ENCODE results near the gene ANKRD11. TPM values are rescaled to one million over a fixed set of nuclear protein-coding genes. Genes with fewer than 3 reads are reported as not detected.

ANKRD11 gene
- total RNA-seq, 1 donor: 80.8 TPM

- no peak for DNase-seq (ENCODE audit: low read depth in 2 of 3, low spot score in 2 of 3)
These were observed 196.9 kb downstream of the ANKRD11 start for GRCh38 chr16:89293276-89294143.

DNA sequence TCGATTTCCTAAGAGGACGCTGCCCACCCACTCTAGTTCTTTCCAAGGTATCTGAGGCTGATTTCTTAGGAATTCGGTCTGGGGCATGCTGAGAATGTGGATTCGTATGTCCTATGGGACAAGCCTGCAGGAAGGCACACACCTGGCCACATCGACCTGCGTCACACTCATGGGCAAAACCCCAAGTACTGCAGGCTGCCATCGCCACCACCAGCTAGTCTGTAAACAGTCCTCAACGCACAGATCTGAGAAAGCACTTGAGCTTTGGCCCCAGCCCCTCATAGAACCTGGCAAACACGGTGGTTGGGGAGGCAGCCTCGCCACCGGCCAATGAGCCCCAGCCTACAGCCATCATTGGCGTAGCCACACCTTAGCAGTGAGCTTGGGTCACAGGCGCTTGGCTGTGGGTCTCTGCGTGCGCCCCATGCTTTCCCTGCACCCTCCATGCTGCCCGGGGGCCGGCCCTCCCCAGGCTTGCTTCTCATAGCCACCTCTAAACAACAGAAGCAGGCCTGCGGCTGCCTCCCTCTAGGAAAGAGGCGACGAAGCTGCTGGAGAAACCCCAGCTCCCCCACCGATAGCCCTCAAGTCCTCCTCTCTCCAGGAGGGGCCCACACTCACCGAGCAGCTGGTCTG lies 197.8 kb downstream of the ANKRD11 start:
- DNase-seq (ENCODE audit: low read depth in 2 of 3, low spot score in 2 of 3): no peak

DNA sequence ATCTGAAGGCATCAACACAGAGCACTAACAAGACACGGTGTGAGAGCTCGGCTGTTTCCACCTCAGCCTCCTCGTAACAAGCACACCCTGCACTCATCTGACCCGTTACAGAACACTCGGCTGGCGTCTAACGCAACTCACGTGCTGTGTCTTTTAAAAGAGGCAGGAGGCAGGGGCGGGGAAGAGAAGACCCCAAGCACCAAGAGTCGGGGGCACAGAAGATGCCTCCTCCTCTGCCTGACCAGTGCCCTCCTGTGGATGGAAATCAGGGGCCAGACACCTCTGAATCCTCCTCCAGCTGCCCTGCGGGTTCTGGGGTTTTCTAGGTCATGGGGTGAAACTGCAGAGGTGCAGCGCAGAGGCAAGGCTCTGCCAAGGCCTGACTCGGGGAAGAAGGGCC lies 198.6 kb downstream of the ANKRD11 start:
- DNase-seq (ENCODE audit: low read depth in 2 of 3, low spot score in 2 of 3): no peak

- no peak for DNase-seq (ENCODE audit: low read depth in 2 of 3, low spot score in 2 of 3)
These were observed 199.0 kb downstream of the ANKRD11 start for GRCh38 chr16:89291363-89291762.

GRCh38 chr16:89290887-89291286 lies 199.5 kb downstream of the ANKRD11 start:
- DNase-seq (ENCODE audit: low read depth in 2 of 3, low spot score in 2 of 3): no peak

- no peak for DNase-seq (ENCODE audit: low read depth in 2 of 3, low spot score in 2 of 3)
These were observed 199.9 kb downstream of the ANKRD11 start for GRCh38 chr16:89290472-89290871.

DNA sequence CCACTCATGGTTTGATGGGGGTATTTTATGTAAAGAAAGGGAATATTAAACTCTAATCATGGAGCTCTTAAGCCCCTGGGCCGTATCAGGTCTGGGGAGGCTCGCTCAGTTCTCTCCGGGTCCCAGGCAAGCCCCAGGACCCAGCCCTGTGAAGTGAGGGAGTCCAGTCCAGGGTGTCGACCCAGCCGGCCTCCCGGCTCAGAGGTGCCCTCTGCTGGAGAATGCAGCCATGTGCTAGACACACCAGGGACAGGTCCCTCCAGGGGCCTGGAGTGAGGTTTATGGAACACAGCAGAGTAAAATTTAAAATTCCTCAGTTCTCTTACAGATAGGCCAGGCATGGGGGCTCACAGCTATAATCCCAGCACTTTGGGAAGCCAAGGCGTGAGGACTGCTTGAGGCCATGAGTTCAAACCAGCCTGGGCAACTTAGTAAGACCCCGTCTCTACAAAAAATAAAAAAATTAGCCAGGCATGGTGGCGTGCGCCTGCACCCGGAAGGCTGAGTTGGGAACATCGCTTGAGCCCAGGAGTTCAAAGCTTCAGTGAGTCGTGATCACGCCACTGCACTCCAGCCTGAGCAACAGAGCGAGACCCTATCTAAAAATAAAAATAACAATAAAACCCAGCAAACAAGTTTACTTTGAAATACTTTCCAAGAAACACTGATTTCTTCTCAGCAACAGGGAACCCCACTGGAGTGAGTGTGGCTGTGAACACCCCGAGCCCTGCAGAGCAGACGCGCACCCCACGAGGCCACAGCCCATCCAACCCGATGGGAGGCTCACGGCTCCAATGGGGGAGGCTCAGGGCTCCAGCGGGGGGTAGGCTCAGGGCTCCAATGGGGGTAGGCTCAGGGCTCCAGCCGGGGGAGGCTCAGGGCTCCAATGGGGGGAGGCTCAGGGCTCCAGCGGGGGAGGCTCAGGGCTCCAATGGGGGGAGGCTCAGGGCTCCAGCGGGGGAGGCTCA lies 200.6 kb downstream of the ANKRD11 start:
- DNase-seq (ENCODE audit: low read depth in 2 of 3, low spot score in 2 of 3): peak; percentile 38 to 78 (median 67)

DNA sequence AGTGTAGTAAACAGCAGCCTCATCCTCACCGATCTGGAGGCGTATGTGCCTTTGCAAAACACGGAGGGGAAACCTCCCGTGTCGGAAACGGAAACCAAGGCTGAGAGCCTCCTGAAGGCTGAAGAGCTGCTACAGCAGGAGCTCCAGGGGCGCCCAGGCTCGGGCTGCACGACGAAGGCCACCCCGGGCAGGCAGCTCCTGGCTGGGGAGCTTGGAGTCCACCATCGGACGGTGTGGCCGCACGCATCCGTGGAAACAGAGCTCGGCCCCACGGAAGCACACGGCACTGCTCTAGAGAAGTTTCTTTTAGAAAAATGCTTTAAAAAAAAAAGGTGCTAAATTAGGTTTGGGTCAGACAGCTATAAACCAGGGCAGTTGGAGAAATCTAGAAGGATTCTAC lies 201.4 kb downstream of the ANKRD11 start:
- no peak for DNase-seq (ENCODE audit: low read depth in 2 of 3, low spot score in 2 of 3)

- no peak for DNase-seq (ENCODE audit: low read depth in 2 of 3, low spot score in 2 of 3)
These were observed 201.8 kb downstream of the ANKRD11 start for GRCh38 chr16:89288577-89288844.

DNA sequence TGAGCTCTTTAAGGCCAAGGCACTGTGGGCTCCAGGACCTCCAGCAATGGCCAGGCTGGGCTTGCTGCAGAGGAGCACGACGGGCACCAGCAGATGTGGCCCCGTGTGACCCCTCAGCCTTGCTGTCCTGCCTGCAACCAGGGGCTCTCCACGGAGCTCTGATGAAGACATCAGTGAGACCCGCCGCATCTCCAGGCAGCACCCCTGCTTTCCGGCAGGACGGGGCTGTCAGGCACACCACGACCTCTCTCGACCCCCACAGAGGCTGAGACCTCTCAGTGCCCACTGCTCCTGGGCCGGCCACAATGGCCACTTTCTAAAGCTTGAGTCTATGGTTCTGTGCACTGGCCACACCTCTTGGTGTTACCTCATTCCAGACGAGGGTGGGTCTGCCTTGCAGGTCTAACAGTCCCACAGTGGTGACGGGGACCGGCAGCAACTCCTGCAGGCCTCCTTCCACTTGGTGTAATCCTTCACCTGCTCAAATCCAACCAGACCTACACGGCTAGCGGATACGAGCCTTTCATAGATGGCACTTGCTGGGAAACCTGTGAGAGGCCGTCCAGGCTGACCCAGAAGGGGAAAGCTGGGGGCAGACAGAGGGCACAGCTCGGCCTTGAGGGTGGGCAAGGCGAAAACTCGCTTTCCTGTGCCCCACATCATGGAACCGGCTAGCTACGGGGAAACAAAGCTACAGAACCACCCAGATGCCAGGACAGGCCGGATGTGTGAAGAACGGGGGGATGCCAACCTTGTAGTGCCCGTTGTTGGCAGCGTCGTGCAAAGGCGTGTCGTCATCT lies 202.4 kb downstream of the ANKRD11 start:
- no peak for DNase-seq (ENCODE audit: low read depth in 2 of 3, low spot score in 2 of 3)

- DNase-seq (ENCODE audit: low read depth in 2 of 3, low spot score in 2 of 3): no peak
These were observed 204.3 kb downstream of the ANKRD11 start for GRCh38 chr16:89286096-89286495.

- DNase-seq (ENCODE audit: low read depth in 2 of 3, low spot score in 2 of 3): no peak
These were observed 205.0 kb downstream of the ANKRD11 start for GRCh38 chr16:89285381-89285780.

DNA sequence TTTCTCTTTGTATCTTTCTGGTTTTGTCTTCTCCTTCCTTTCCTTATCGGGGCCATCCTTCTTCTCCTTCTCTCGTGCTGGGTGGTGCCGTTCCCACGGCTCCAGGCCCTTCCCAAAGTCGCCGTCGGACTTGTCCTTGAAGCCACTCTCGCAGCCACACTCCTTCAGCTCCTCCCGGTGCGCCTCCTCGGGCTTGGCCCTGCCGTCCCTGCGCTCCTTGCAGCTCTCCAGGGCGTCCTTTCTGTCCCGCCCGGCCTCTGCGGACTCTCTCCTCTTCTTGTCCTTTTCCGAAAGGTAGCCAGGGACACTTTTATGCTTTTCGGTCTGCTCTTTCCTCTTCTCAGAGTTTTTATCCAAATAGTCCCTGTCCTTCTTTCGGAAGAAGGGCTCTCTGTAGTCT lies 206.9 kb downstream of the ANKRD11 start:
- no peak for DNase-seq (ENCODE audit: low read depth in 2 of 3, low spot score in 2 of 3)

GRCh38 chr16:89282523-89282922 lies 207.8 kb downstream of the ANKRD11 start:
- no peak for DNase-seq (ENCODE audit: low read depth in 2 of 3, low spot score in 2 of 3)

GRCh38 chr16:89281829-89282228 lies 208.5 kb downstream of the ANKRD11 start:
- DNase-seq (ENCODE audit: low read depth in 2 of 3, low spot score in 2 of 3): no peak

DNA sequence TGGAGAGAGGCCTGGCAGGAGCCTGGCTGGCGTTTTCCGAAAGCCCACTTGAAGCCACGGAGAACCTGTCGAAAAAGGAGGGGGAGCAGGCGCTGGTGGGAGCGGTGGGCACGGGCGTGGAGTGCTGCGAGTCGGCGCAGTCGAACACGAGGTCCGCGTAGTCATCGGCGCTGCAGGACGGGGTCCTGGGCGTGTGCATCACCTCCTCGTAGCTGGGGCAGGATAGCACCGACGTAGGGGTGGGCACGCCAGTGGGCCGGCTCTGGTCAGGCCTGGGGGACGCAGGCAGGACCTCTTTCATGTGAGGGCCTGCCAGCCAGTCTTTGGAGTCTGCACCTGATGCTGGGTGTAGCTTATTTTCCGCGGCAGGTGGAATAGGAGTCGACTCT lies 209.2 kb downstream of the ANKRD11 start:
- DNase-seq (ENCODE audit: low read depth in 2 of 3, low spot score in 2 of 3): no peak

GRCh38 chr16:89280546-89281188 lies 209.7 kb downstream of the ANKRD11 start:
- DNase-seq (ENCODE audit: low read depth in 2 of 3, low spot score in 2 of 3): no peak

- DNase-seq (ENCODE audit: low read depth in 2 of 3, low spot score in 2 of 3): no peak
These were observed 210.5 kb downstream of the ANKRD11 start for GRCh38 chr16:89279666-89280481.

All from hematopoietic multipotent progenitor cell (in vitro differentiated cells).